Effector CD8-positive, alpha-beta T cell (primary cell): Measurements from ENCODE around the gene SPO11.

Experiments used
- DNase-seq: peaks from one replicate; lab custom pipeline; 2025; lab: John Stamatoyannopoulos, UW

Gene SPO11

DNA sequence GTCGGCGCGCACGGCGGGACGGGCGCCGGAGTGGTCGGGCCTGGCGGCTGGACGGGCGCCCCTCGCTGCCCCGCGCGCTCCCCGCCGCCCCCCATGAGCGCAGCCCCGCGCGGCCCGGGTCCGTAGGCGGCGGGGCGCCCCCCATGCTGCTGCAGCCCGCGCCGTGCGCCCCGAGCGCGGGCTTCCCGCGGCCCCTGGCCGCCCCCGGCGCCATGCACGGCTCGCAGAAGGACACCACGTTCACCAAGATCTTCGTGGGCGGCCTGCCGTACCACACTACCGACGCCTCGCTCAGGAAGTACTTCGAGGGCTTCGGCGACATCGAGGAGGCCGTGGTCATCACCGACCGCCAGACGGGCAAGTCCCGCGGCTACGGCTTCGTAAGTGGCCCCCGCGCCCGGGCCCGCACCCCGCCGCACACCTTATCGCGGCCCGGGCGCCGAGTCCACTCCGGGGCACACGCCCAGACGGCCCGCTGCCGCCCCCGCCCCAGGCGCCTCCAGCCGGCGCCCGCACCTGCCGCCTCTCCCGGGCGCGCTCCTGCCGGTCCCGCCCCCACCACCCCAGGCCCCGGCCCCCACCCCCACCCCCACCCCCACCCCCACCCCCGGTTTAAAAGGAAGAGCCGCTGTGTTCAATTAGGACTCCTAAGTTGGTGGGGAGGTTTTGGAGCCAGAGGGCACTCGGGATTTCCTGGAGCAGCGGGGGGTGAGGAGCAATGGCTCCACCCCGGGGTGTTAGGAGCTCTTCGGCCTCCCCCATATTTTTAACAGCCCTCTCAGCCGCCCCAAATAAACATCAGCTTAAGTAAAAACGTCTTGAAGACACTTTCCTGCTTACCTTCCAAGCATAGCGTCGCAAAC is 62.1 kb downstream of the SPO11 start:
- no peak for DNase-seq

DNA sequence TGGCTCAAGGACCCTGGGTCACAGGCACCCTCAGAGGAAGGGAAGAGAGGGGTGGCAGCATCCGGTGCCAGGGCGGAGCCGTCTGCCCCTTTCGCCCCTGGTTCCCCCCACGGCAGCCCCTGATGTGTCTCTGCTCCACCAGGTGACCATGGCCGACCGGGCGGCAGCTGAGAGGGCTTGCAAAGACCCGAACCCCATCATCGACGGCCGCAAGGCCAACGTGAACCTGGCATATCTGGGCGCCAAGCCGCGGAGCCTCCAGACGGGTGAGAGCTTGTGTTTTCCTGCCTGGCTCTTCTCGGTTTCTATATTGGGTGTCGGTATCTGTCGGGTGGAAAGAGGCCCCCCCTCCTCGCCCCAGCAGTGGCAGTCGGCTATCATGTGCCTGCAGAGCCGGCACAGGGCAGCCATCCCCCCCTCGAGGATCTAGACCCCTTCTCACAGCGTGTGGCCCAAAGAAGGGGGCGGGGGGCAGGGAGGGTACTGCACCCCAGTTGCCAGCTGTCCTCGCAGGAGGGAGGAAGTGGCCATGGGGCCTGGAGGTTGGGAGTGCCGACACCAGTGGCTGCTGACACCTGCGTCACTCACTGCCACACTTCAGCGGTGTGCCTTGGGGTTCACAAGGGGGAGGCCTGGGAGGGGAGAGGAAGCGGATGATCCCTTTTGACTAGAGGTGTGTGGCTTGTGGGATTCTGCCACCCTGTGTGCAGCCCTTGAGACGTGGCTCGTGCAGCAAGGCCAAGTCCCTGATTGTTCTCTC is 63.1 kb downstream of the SPO11 start:
- DNase-seq: peak; percentile 68
